Caco-2 (cell line): ENCODE measurements around the gene ABHD12. TPM values are rescaled to one million over a fixed set of nuclear protein-coding genes. Genes with fewer than 3 reads are reported as not detected.

ENCODE experiments used
- BruUV-seq: library from RNA; stranded (reverse); fragments of 400-500 nt; replicated peaks from 2 replicates; lab custom pipeline; 2021; lab: Mats Ljungman, UMichigan
- CTCF ChIA-PET: fragments of 300-600 bp; sonication (Branson Sonifier 250); formaldehyde crosslinking; loops from one replicate; lab custom pipeline; 2022; ENCODE audit warnings: antibody characterized with exemption; lab: Charles Lee
- POLR2A ChIA-PET: fragments of 300-600 bp; sonication (Branson Sonifier 250); formaldehyde crosslinking; loops from one replicate; lab custom pipeline; 2022; ENCODE audit warnings: antibody characterized with exemption; lab: Charles Lee
- DNase-seq, 2 experiments: peaks; one replicate each; pipeline versions ENCODE4 v3.0.0 to v3.0.0-alpha.2; 2020 to 2022
- H3K27me3 ChIP-seq: replicated peaks from 2 replicates; pipeline ENCODE4 v1.6.0; 2011; ENCODE audit warnings: low read length; ENCODE audit not compliant: control insufficient read depth, insufficient read depth
- H3K36me3 ChIP-seq: 2 replicates; pipeline ENCODE4 v1.5.1; 2011; ENCODE audit warnings: low read length; ENCODE audit not compliant: control insufficient read depth, insufficient read depth
- H3K4me1 ChIP-seq: fragments of 250-450 bp; sonication (Bioruptor Pico); 2 replicates; pipeline ENCODE4 v1.5.1; 2020; ENCODE audit warnings: mild to moderate bottlenecking
- H3K4me3 ChIP-seq: 2 replicates; pipeline ENCODE4 v1.5.1; 2011; ENCODE audit warnings: low read depth, mild to moderate bottlenecking, control low read depth, low read length
- H3K9me3 ChIP-seq: fragments of 250-450 bp; sonication (Bioruptor Pico); 2 replicates; pipeline ENCODE4 v1.5.1; 2020; ENCODE audit warnings: mild to moderate bottlenecking, moderate library complexity
- H3K27ac Mint-ChIP-seq: one replicate; pipeline ENCODE4 v1.8.0; 2022; ENCODE audit warnings: mixed read lengths; ENCODE audit not compliant: unreplicated experiment
- H3K27me3 Mint-ChIP-seq: one replicate; pipeline ENCODE4 v1.8.0; 2022; ENCODE audit warnings: mixed read lengths; ENCODE audit not compliant: insufficient read depth, unreplicated experiment
- H3K36me3 Mint-ChIP-seq: one replicate; pipeline ENCODE4 v1.8.0; 2022; ENCODE audit warnings: mild to moderate bottlenecking, mixed read lengths; ENCODE audit not compliant: insufficient read depth, unreplicated experiment
- H3K4me1 Mint-ChIP-seq: one replicate; pipeline ENCODE4 v1.8.0; 2022; ENCODE audit warnings: low read depth, mixed read lengths; ENCODE audit not compliant: unreplicated experiment
- H3K4me3 Mint-ChIP-seq: one replicate; pipeline ENCODE4 v1.8.0; 2022; ENCODE audit warnings: mild to moderate bottlenecking, moderate library complexity, mixed read lengths; ENCODE audit not compliant: unreplicated experiment
- H3K9me3 Mint-ChIP-seq: one replicate; pipeline ENCODE4 v1.8.0; 2022; ENCODE audit warnings: mixed read lengths; ENCODE audit not compliant: unreplicated experiment
- intact Hi-C: fragments of 100-400 bp; cut with micrococcal nuclease; formaldehyde crosslinking; loops from one replicate; pipeline ENCODE4 v1.10.0; 2022; ENCODE audit not compliant: unreplicated experiment
- total RNA-seq: library from RNA; stranded (reverse); gene quantifications from 2 replicates; pipeline ENCODE4 v1.2.3, GENCODE V29; 2022
- TF ChIP-seq, protein P1 (sequence below), 2 experiments: fragments of 200-600 bp in 1 of 2; IDR thresholded peaks; 1 replicate in 1 of 2; 2 replicates in 1 of 2; pipeline versions ENCODE4 v1.5.1 to v1.8.0; 2011 to 2022; ENCODE audit warnings: antibody characterized with exemption in 1 of 2, control low read depth in 1 of 2, inconsistent platforms in 1 of 2, low read depth in 1 of 2, low read length in 1 of 2, mild to moderate bottlenecking in 1 of 2, moderate library complexity in 1 of 2; ENCODE audit not compliant: insufficient read depth in 1 of 2, severe bottlenecking in 1 of 2, unreplicated experiment in 1 of 2

ABHD12 gene
- total RNA-seq, 1 experiment from 2014 or later: 104 TPM

DNA sequence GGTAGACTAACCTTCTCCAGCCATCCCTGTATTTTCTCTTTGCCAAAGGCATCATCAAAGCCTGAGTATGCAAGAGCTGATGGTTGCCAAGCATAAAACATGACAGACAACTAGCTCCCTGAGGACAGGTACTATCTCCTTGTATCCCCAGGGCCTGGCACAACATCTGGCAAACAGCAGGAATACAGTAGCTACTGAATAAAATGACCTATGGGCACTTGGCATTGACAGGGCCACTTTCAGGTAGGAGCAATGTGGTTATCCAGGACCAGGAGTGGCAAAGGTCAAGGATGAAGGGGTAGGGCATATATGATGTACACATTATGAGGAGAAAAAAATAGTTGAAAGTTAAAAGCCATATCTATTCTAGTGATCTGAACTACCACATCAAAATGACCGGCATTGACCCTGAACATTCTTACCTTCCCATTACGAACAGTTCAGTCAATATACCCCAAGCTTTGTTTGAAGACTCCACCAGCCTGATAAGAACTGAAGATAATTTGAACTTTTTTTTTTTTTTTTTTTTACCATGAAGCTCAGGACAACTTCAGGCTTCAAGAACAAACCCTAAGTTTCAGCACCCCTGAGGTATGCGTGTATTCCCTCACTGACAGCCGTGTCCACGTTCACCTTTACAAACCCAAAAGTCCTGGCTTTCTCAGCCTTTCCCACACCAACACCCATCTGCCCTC is 12.3 kb downstream of the ABHD12 start:
- POLR2A ChIA-PET: interaction anchor here (0.5 to 1.6 kb wide), 5 partner anchors 14 to 1494 kb away, joined by 5 to 11 read pairs (median 6); partner anchors contain the start of gene GINS1
- Mint-ChIP-seq H3K36me3 (peaks cover 47% of the 10 kb centered on the region), H3K9me3 (no peaks in the 10 kb centered on the region), H3K27ac (peak overlapping the region; percentile 62), H3K4me3 (peak overlapping the region; percentile 30), H3K4me1 (peaks cover 45% of the 10 kb centered on the region), H3K27me3 (no peaks in the 10 kb centered on the region)
- Histone ChIP-seq H3K36me3 (peaks cover 6% of the 10 kb centered on the region; the same call in 1 of the 2 replicates), H3K4me3 (no peak overlapping the region), H3K4me1 (peaks cover 34% of the 10 kb centered on the region), H3K27me3 (no peaks in the 10 kb centered on the region), H3K9me3 (no peaks in the 10 kb centered on the region)
- CTCF ChIA-PET: interaction anchor here (0.5 to 1.3 kb wide), 6 partner anchors 13 to 67 kb away, joined by 3 to 6 read pairs (median 4); partner anchors contain the start of gene ABHD12
- intact Hi-C loops: loop anchor here (1.0 kb wide), 2 partner anchors 20 to 24 kb away; no protein-coding TSS in a partner anchor
- TF ChIP-seq, protein P1, sequence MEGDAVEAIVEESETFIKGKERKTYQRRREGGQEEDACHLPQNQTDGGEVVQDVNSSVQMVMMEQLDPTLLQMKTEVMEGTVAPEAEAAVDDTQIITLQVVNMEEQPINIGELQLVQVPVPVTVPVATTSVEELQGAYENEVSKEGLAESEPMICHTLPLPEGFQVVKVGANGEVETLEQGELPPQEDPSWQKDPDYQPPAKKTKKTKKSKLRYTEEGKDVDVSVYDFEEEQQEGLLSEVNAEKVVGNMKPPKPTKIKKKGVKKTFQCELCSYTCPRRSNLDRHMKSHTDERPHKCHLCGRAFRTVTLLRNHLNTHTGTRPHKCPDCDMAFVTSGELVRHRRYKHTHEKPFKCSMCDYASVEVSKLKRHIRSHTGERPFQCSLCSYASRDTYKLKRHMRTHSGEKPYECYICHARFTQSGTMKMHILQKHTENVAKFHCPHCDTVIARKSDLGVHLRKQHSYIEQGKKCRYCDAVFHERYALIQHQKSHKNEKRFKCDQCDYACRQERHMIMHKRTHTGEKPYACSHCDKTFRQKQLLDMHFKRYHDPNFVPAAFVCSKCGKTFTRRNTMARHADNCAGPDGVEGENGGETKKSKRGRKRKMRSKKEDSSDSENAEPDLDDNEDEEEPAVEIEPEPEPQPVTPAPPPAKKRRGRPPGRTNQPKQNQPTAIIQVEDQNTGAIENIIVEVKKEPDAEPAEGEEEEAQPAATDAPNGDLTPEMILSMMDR (IDR thresholded peaks at IDR 0.05; ENCODE audit: insufficient read depth in 1 of 2, low read depth in 1 of 2, low read length in 1 of 2, severe bottlenecking in 1 of 2, unreplicated experiment in 1 of 2): no peak
- no TSS peak for BruUV-seq
- DNase-seq: peak; percentile 72 to 76

DNA sequence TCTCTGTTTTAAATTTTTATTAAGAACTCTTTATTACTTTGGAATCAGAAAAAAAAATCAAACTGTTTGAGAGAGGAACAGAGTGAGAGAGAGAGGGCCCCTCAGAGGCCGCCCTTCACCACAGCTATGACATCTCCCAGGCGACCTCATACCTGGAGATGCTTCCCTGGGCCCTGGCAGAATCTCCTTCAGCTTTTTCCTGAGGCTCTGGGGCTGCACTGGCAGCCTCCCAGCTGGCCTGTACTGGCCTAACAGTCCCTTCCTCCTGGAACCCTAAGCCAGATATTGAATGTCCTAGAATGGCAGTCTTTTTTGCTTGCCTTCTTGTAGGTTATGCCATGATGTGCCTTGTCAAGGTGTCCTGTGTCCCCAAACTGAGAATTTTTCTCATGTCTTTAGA is 13.7 kb downstream of the ABHD12 start:
- Mint-ChIP-seq H3K36me3 (peaks cover 38% of the 10 kb centered on the region), H3K27me3 (no peaks in the 10 kb centered on the region), H3K27ac (no peak overlapping the region), H3K4me1 (peaks cover 32% of the 10 kb centered on the region), H3K4me3 (no peak overlapping the region), H3K9me3 (no peaks in the 10 kb centered on the region)
- no peak for DNase-seq
- TF ChIP-seq, protein P1 (IDR thresholded peaks at IDR 0.05; ENCODE audit: insufficient read depth in 1 of 2, low read depth in 1 of 2, low read length in 1 of 2, severe bottlenecking in 1 of 2, unreplicated experiment in 1 of 2): no peak
- H3K36me3 ChIP-seq: peaks cover 2% of the 10 kb centered on the region; the same call in 1 of the 2 replicates
- H3K4me1 ChIP-seq: peaks cover 31% of the 10 kb centered on the region
- H3K9me3 ChIP-seq: no peaks in the 10 kb centered on the region
- no peak overlapping the region for H3K4me3 ChIP-seq
- no TSS peak for BruUV-seq
- POLR2A ChIA-PET: no interaction called here
- CTCF ChIA-PET: no interaction called here
- no peaks in the 10 kb centered on the region for H3K27me3 ChIP-seq
- intact Hi-C loops: no loop called here

DNA sequence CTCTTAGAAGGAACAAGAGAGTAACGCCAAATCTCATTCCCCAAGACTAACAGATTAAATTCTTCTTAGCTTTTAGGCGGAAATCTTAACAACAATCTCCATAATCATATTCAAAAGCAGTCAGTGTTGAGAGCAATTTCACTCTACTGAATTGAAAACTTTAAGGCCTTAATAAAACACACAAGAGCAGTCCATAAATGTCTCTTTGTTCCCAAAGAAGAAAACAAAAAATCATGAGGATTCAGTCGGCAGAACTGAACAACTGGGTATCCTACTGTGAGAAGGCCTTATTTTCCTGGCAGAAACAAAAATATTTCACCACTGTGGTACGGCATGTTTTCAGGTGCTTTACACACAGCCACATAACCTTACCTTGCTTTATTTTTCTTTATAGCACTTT is 14.4 kb downstream of the ABHD12 start:
- Mint-ChIP-seq H3K9me3 (no peaks in the 10 kb centered on the region), H3K27me3 (no peaks in the 10 kb centered on the region), H3K27ac (no peak overlapping the region), H3K4me3 (no peak overlapping the region), H3K4me1 (peaks cover 29% of the 10 kb centered on the region), H3K36me3 (peaks cover 35% of the 10 kb centered on the region)
- peaks cover 30% of the 10 kb centered on the region for H3K4me1 ChIP-seq
- no peaks in the 10 kb centered on the region for H3K9me3 ChIP-seq
- H3K27me3 ChIP-seq: no peaks in the 10 kb centered on the region
- BruUV-seq: no TSS peak
- TF ChIP-seq, protein P1 (IDR thresholded peaks at IDR 0.05; ENCODE audit: insufficient read depth in 1 of 2, low read depth in 1 of 2, low read length in 1 of 2, severe bottlenecking in 1 of 2, unreplicated experiment in 1 of 2): no peak
- POLR2A ChIA-PET: no interaction called here
- H3K36me3 ChIP-seq: peaks cover 2% of the 10 kb centered on the region; the same call in 1 of the 2 replicates
- CTCF ChIA-PET: no interaction called here
- DNase-seq: no peak
- no peak overlapping the region for H3K4me3 ChIP-seq
- intact Hi-C loops: no loop called here
